Measurements from ENCODE around the gene CCN2. TPM values are rescaled to one million over a fixed set of nuclear protein-coding genes. Genes with fewer than 3 reads are reported as not detected.
A peak's percentile ranks its signal among the peaks of the same experiment; 100 is the strongest.

CCN2 gene
- total RNA-seq, 1 donor from 2014 or later = 1,296 TPM

- no peaks in the 10 kb centered on the region for H3K9me3 Mint-ChIP-seq (ENCODE audit: low read depth)
- DNase-seq (ENCODE audit: low spot score) = no peak
- H3K4me3 Mint-ChIP-seq (ENCODE audit: unreplicated experiment) = no peak overlapping the region
- H3K27me3 Mint-ChIP-seq (ENCODE audit: low read depth) = no peaks in the 10 kb centered on the region
- no peak for TF ChIP-seq CTCF (IDR thresholded peaks at IDR 0.05)
- peaks cover 72% of the 10 kb centered on the region for H3K4me1 Mint-ChIP-seq (ENCODE audit: low read depth)
- H3K27ac Mint-ChIP-seq (ENCODE audit: unreplicated experiment) = no peak overlapping the region
- no peaks in the 10 kb centered on the region for H3K36me3 Mint-ChIP-seq (ENCODE audit: low read depth)
Measured at GRCh38 chr6:131981624-131981978, 30.4 kb upstream of the CCN2 start.

GRCh38 chr6:131980791-131981623, 29.8 kb upstream of the CCN2 start:
- H3K27me3 Mint-ChIP-seq (ENCODE audit: low read depth) = no peaks in the 10 kb centered on the region
- no peaks in the 10 kb centered on the region for H3K36me3 Mint-ChIP-seq (ENCODE audit: low read depth)
- DNase-seq (ENCODE audit: low spot score) = no peak
- no peaks in the 10 kb centered on the region for H3K9me3 Mint-ChIP-seq (ENCODE audit: low read depth)
- H3K4me1 Mint-ChIP-seq (ENCODE audit: low read depth) = peaks cover 78% of the 10 kb centered on the region
- H3K4me3 Mint-ChIP-seq (ENCODE audit: unreplicated experiment) = no peak overlapping the region
- H3K27ac Mint-ChIP-seq (ENCODE audit: unreplicated experiment) = peak overlapping the region; percentile 58
- TF ChIP-seq CTCF (IDR thresholded peaks at IDR 0.05) = no peak

GRCh38 chr6:131980338-131980790, 29.2 kb upstream of the CCN2 start:
- Mint-ChIP-seq H3K4me3 (ENCODE audit: unreplicated experiment) (no peak overlapping the region), H3K27ac (ENCODE audit: unreplicated experiment) (peak overlapping the region; percentile 58), H3K9me3 (ENCODE audit: low read depth) (no peaks in the 10 kb centered on the region), H3K36me3 (ENCODE audit: low read depth) (no peaks in the 10 kb centered on the region), H3K27me3 (ENCODE audit: low read depth) (no peaks in the 10 kb centered on the region), H3K4me1 (ENCODE audit: low read depth) (peaks cover 83% of the 10 kb centered on the region)
- no peak for TF ChIP-seq CTCF (IDR thresholded peaks at IDR 0.05)
- DNase-seq (ENCODE audit: low spot score) = no peak

GRCh38 chr6:131979515-131980337, 28.6 kb upstream of the CCN2 start:
- no peak for DNase-seq (ENCODE audit: low spot score)
- peak overlapping the region; percentile 30 for H3K27ac Mint-ChIP-seq (ENCODE audit: unreplicated experiment)
- H3K4me1 Mint-ChIP-seq (ENCODE audit: low read depth) = peaks cover 81% of the 10 kb centered on the region
- H3K4me3 Mint-ChIP-seq (ENCODE audit: unreplicated experiment) = no peak overlapping the region
- no peaks in the 10 kb centered on the region for H3K9me3 Mint-ChIP-seq (ENCODE audit: low read depth)
- H3K36me3 Mint-ChIP-seq (ENCODE audit: low read depth) = no peaks in the 10 kb centered on the region
- H3K27me3 Mint-ChIP-seq (ENCODE audit: low read depth) = no peaks in the 10 kb centered on the region
- no peak for TF ChIP-seq CTCF (IDR thresholded peaks at IDR 0.05)

- H3K4me3 Mint-ChIP-seq (ENCODE audit: unreplicated experiment) = no peak overlapping the region
- TF ChIP-seq CTCF (IDR thresholded peaks at IDR 0.05) = no peak
- DNase-seq (ENCODE audit: low spot score) = no peak
- H3K36me3 Mint-ChIP-seq (ENCODE audit: low read depth) = no peaks in the 10 kb centered on the region
- peaks cover 70% of the 10 kb centered on the region for H3K4me1 Mint-ChIP-seq (ENCODE audit: low read depth)
- no peak overlapping the region for H3K27ac Mint-ChIP-seq (ENCODE audit: unreplicated experiment)
- no peaks in the 10 kb centered on the region for H3K27me3 Mint-ChIP-seq (ENCODE audit: low read depth)
- no peaks in the 10 kb centered on the region for H3K9me3 Mint-ChIP-seq (ENCODE audit: low read depth)
Measured at GRCh38 chr6:131978522-131978921, 27.4 kb upstream of the CCN2 start.

Data from chondrocyte (in vitro differentiated cells).